ENCODE data around the gene TTC9B. TPM values are rescaled to one million over a fixed set of nuclear protein-coding genes. Genes with fewer than 3 reads are reported as not detected.

Gene TTC9B
- total and polyA plus RNA-seq, 2 of the 8 experiments (the other 6 are each of a cell fraction or from before 2014, with no cell fraction given) = 0.26 TPM; not detected in 1

GRCh38 chr19:40223135-40223822, 5.1 kb upstream of the TTC9B start (continued):
- peak; percentile 67; the same call in 1 of the 2 replicates for TF ChIP-seq E2F6 (IDR thresholded peaks at IDR 0.05)
- no peak for TF ChIP-seq EP300 (IDR thresholded peaks at IDR 0.05; ENCODE audit: borderline replicate concordance in 1 of 2, low read depth in 2 of 2, low read length in 2 of 2)
- TF ChIP-seq SIRT6 (IDR thresholded peaks at IDR 0.05; ENCODE audit: low read length) = no peak
- TF ChIP-seq HDAC2 (IDR thresholded peaks at IDR 0.05; ENCODE audit: borderline replicate concordance in 1 of 2, low read depth in 2 of 2, low read length in 2 of 2) = peak in 1 of 2 experiments; percentile 90; a peak in 1 of 4 replicates
- TF ChIP-seq HDAC6 (IDR thresholded peaks at IDR 0.05; ENCODE audit: low read depth, low read length) = no peak
- TF ChIP-seq FOSL1 (IDR thresholded peaks at IDR 0.05; ENCODE audit: insufficient read depth, low read depth, low read length) = no peak
- peak in 1 of 2 experiments; percentile 14; a peak in 1 of 3 replicates for TF ChIP-seq POLR2A (IDR thresholded peaks at IDR 0.05; ENCODE audit: control extremely low read depth in 1 of 2, low read depth in 2 of 2, low read length in 2 of 2)

All from H1 (cell line).